ENCODE results near the gene NOX4.
"Not testable (repeated sequence)": the region's sequence is repeated elsewhere in the genome, so short reads cannot be mapped to it uniquely, and the experiment has no call there.

Gene NOX4

GRCh38 chr11:89288004-89288403, 203.2 kb downstream of the NOX4 start:
- DNase-seq: not testable (repeated sequence)

GRCh38 chr11:89286601-89287000, 204.6 kb downstream of the NOX4 start:
- DNase-seq: not testable (repeated sequence)

DNA sequence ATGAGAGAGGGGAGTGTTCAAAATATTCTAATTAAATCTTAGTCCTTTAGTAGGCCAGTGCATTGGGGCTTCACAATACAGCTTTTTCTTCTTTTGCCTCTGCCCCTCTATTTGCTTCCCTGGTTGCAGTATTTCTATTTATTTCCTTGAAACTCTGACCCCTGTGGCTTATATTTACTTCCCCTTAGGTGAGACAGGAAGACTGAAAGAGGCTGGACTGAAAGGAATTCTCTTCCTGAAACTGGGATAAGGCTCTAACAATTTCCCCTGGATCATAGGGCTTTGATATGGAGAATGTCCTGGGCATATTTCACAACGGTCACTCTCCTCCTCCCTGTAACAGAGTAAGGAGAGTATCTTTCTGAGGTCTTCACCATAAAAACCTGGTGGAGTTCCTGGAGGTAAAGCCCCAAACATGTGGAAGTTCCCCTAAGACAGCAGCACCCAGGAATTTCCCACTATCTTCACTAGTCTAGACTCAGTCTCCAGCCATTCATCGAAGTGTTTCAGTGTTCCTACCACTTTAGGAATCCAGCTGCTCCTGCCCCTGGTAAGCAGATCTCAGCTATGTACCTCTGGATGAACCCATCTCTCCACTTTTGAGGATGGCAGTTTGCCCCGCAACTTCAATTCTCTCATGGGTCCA, 210.0 kb downstream of the NOX4 start:
- not testable (repeated sequence) for DNase-seq

- DNase-seq: no peak
Measured at GRCh38 chr11:89279176-89279575, 212.0 kb downstream of the NOX4 start.

DNA sequence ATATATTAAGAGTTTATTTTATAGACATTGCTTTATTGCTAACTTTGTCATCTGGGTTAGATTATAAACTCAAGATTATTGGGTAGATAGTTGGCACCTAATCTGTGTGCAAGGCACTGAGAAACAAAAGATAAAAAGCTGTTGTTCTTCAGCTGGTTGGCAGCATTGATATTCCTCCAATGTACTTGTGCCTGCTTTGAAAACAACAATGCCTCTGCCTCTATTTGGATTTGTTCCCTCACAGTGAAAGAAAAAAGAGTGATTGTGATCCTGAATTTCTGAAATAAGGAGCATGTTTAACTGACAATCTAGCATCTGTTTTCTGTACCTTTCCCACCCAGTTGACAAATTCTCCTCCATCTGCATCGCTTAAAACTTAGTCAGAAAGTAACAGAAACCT, 215.2 kb downstream of the NOX4 start:
- no peak for DNase-seq

Measured in DMS53 (cell line).